HG02973 (cell line): ENCODE results near the gene APIP.

Source experiments
- ATAC-seq: cut with Tn5 transposase; IDR thresholded peaks from one replicate; pipeline ENCODE4 v1.9.1; 2021; ENCODE audit warnings: moderate library complexity; ENCODE audit not compliant: unreplicated experiment

The APIP gene

GRCh38 chr11:34844463-34845112 is 71.6 kb downstream of the APIP start:
- ATAC-seq: no peak

- ATAC-seq: no peak
These were observed 72.9 kb downstream of the APIP start for GRCh38 chr11:34843271-34843670.

- peak; percentile 86 for ATAC-seq
These were observed 75.3 kb downstream of the APIP start for GRCh38 chr11:34840736-34841386.

DNA sequence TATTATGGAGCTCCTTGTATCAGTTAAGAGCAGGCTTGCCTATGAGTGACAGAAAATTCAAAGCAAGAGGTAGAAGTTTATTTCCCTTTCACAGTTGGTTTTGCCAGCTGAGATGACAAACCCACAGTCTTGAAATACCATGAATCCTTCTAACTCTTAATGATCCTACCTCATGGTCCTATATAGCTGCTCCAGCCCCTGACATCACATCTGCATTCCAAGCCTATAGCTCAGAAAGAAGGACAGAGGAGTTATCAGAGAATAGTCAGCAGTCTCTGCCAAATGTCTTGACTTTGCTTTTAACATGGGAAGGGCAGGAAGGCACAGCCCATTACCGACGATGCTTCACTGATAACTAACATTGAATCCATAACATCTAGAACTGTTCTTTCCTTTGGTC is 76.2 kb downstream of the APIP start:
- no peak for ATAC-seq

- no peak for ATAC-seq
These were observed 79.0 kb downstream of the APIP start for GRCh38 chr11:34836958-34837856.

DNA sequence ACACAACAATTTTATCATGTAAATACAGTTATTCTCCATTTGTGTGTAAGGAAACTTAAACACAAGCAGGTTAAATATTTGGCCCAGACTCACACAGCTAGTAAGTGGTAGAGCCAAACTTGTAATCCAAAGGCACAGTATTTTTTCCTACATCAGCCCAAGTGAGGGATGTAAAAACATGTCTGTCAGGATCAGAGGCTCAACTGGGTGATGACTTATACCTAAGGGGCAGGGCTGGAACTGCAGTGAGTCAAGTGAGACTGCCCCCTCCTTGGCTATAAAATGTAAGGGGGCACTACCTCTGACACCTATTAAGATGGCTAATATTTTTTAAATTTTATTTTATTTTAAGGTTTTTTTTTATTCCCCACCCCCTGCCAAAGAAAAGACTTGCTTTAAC is 82.6 kb downstream of the APIP start:
- ATAC-seq: no peak
